NCI-H1436 treated with DMSO at 0.1 percent for 48 hours (cell line): ENCODE measurements around the gene GLP2R.

Experiments
- DNase-seq: peaks from one replicate; lab custom pipeline; 2025; lab: John Stamatoyannopoulos, UW

GLP2R gene

GRCh38 chr17:9922012-9922848 lies 96.5 kb downstream of the GLP2R start:
- DNase-seq, result no peak

- no peak for DNase-seq
Observed at GRCh38 chr17:9924735-9925191, 99.0 kb downstream of the GLP2R start.

- no peak for DNase-seq
Observed at GRCh38 chr17:9925457-9925856, 99.7 kb downstream of the GLP2R start.

GRCh38 chr17:9926150-9926804 lies 100.6 kb downstream of the GLP2R start:
- no peak for DNase-seq

GRCh38 chr17:9928601-9929333 lies 103.0 kb downstream of the GLP2R start:
- DNase-seq, result no peak

- DNase-seq, result no peak
Observed at GRCh38 chr17:9929871-9930270, 104.1 kb downstream of the GLP2R start.

- no peak for DNase-seq
Observed at GRCh38 chr17:9931144-9931741, 105.5 kb downstream of the GLP2R start.

- DNase-seq, result no peak
Observed at GRCh38 chr17:9932491-9932890, 106.8 kb downstream of the GLP2R start.

- DNase-seq, result no peak
Observed at GRCh38 chr17:9934331-9934730, 108.6 kb downstream of the GLP2R start.

GRCh38 chr17:9935408-9935807 lies 109.7 kb downstream of the GLP2R start:
- no peak for DNase-seq

- DNase-seq, result no peak
Observed at GRCh38 chr17:9936095-9936494, 110.4 kb downstream of the GLP2R start.

GRCh38 chr17:9937241-9937761 lies 111.6 kb downstream of the GLP2R start:
- DNase-seq, result no peak

- DNase-seq, result no peak
Observed at GRCh38 chr17:9937901-9938300, 112.2 kb downstream of the GLP2R start.

GRCh38 chr17:9938764-9939163 lies 113.0 kb downstream of the GLP2R start:
- no peak for DNase-seq

- no peak for DNase-seq
Observed at GRCh38 chr17:9940841-9941240, 115.1 kb downstream of the GLP2R start.

- DNase-seq, result no peak
Observed at GRCh38 chr17:9941305-9941704, 115.6 kb downstream of the GLP2R start.
